Measurements from ENCODE around the gene KISS1R. TPM values are rescaled to one million over a fixed set of nuclear protein-coding genes. Genes with fewer than 3 reads are reported as not detected.

The KISS1R gene
- total RNA-seq (ENCODE audit: unreplicated experiment) = not detected
- long read RNA-seq = 0 reads

GRCh38 chr19:917323-918151, at the start of gene KISS1R:
TSS of gene KISS1R (plus strand) at chr19:917333. CDS start at chr19:917503, 170 bp downstream.
- peak; percentile 25 for TF ChIP-seq CTCF (IDR thresholded peaks at IDR 0.05; ENCODE audit: unreplicated experiment)
- H3K36me3 Mint-ChIP-seq (ENCODE audit: low read depth, unreplicated experiment) = peaks cover 9% of the 10 kb centered on the region
- DNase-seq (ENCODE audit: low spot score) = no peak
- no peaks in the 10 kb centered on the region for H3K9me3 Mint-ChIP-seq (ENCODE audit: unreplicated experiment)
- H3K27me3 Mint-ChIP-seq (ENCODE audit: unreplicated experiment) = peaks cover 8% of the 10 kb centered on the region
- no peak within 1 kb of the TSS for H3K4me3 Mint-ChIP-seq (ENCODE audit: unreplicated experiment)
- H3K27ac Mint-ChIP-seq (ENCODE audit: unreplicated experiment) = no peak within 1 kb of the TSS
- H3K4me1 Mint-ChIP-seq (ENCODE audit: unreplicated experiment) = peaks cover 2% of the 10 kb centered on the region

- no peak overlapping the region for H3K4me3 Mint-ChIP-seq (ENCODE audit: unreplicated experiment)
- no peaks in the 10 kb centered on the region for H3K4me1 Mint-ChIP-seq (ENCODE audit: unreplicated experiment)
- H3K27me3 Mint-ChIP-seq (ENCODE audit: unreplicated experiment) = peaks cover 14% of the 10 kb centered on the region
- no peak for DNase-seq (ENCODE audit: low spot score)
- no peaks in the 10 kb centered on the region for H3K9me3 Mint-ChIP-seq (ENCODE audit: unreplicated experiment)
- H3K27ac Mint-ChIP-seq (ENCODE audit: unreplicated experiment) = no peak overlapping the region
- H3K36me3 Mint-ChIP-seq (ENCODE audit: low read depth, unreplicated experiment) = peaks cover 11% of the 10 kb centered on the region
- TF ChIP-seq CTCF (IDR thresholded peaks at IDR 0.05; ENCODE audit: unreplicated experiment) = no peak
These were observed 49.2 kb upstream of the KISS1R start for GRCh38 chr19:867855-868457.

- no peaks in the 10 kb centered on the region for H3K9me3 Mint-ChIP-seq (ENCODE audit: unreplicated experiment)
- peaks cover 11% of the 10 kb centered on the region for H3K36me3 Mint-ChIP-seq (ENCODE audit: low read depth, unreplicated experiment)
- TF ChIP-seq CTCF (IDR thresholded peaks at IDR 0.05; ENCODE audit: unreplicated experiment) = no peak
- peaks cover 14% of the 10 kb centered on the region for H3K27me3 Mint-ChIP-seq (ENCODE audit: unreplicated experiment)
- DNase-seq (ENCODE audit: low spot score) = no peak
- no peak overlapping the region for H3K4me3 Mint-ChIP-seq (ENCODE audit: unreplicated experiment)
- H3K27ac Mint-ChIP-seq (ENCODE audit: unreplicated experiment) = no peak overlapping the region
- H3K4me1 Mint-ChIP-seq (ENCODE audit: unreplicated experiment) = no peaks in the 10 kb centered on the region
These were observed 48.5 kb upstream of the KISS1R start for GRCh38 chr19:868458-869244.

- DNase-seq (ENCODE audit: low spot score) = no peak
- Mint-ChIP-seq H3K27ac (ENCODE audit: unreplicated experiment) (no peak overlapping the region), H3K4me1 (ENCODE audit: unreplicated experiment) (no peaks in the 10 kb centered on the region), H3K4me3 (ENCODE audit: unreplicated experiment) (no peak overlapping the region), H3K27me3 (ENCODE audit: unreplicated experiment) (peaks cover 14% of the 10 kb centered on the region), H3K36me3 (ENCODE audit: low read depth, unreplicated experiment) (peaks cover 11% of the 10 kb centered on the region), H3K9me3 (ENCODE audit: unreplicated experiment) (no peaks in the 10 kb centered on the region)
- no peak for TF ChIP-seq CTCF (IDR thresholded peaks at IDR 0.05; ENCODE audit: unreplicated experiment)
These were observed 47.6 kb upstream of the KISS1R start for GRCh38 chr19:869245-870177.

Data from endothelial cell (in vitro differentiated cells).